IMR-90 (cell line): ENCODE measurements around the gene AKIRIN2.

Experiments used
- BHLHE40 ChIP-seq: fragments of 150-350 bp; IDR thresholded peaks from 2 replicates; pipeline ENCODE4 v1.6.1; 2016; ENCODE audit warnings: mild to moderate bottlenecking, low read depth, low read length
- CTCF ChIP-seq: conservative IDR thresholded peaks from 2 replicates; pipeline ENCODE4 v1.5.1; 2012; ENCODE audit warnings: mild to moderate bottlenecking, low read depth, low read length, improper control_type of control experiment
- FOS ChIP-seq: fragments of 150-350 bp; IDR thresholded peaks from 2 replicates; pipeline ENCODE4 v1.6.1; 2016; ENCODE audit warnings: low read depth, low read length
- MAFK ChIP-seq: IDR thresholded peaks from 2 replicates; pipeline ENCODE4 v1.6.1; 2012; ENCODE audit warnings: low read depth, low read length, improper control_type of control experiment
- MXI1 ChIP-seq: IDR thresholded peaks from 2 replicates; pipeline ENCODE4 v1.6.1; 2012; ENCODE audit warnings: low read depth, mild to moderate bottlenecking, low read length, moderate library complexity, borderline replicate concordance
- POLR2A ChIP-seq: IDR thresholded peaks from 2 replicates; pipeline ENCODE4 v1.6.1; 2012; ENCODE audit warnings: mild to moderate bottlenecking, low read depth, low read length
- SMC3 ChIP-seq: fragments of 150-350 bp; IDR thresholded peaks from 2 replicates; pipeline ENCODE4 v1.6.1; 2016; ENCODE audit warnings: low read depth, mild to moderate bottlenecking, antibody characterized with exemption, low read length, moderate library complexity

DNA sequence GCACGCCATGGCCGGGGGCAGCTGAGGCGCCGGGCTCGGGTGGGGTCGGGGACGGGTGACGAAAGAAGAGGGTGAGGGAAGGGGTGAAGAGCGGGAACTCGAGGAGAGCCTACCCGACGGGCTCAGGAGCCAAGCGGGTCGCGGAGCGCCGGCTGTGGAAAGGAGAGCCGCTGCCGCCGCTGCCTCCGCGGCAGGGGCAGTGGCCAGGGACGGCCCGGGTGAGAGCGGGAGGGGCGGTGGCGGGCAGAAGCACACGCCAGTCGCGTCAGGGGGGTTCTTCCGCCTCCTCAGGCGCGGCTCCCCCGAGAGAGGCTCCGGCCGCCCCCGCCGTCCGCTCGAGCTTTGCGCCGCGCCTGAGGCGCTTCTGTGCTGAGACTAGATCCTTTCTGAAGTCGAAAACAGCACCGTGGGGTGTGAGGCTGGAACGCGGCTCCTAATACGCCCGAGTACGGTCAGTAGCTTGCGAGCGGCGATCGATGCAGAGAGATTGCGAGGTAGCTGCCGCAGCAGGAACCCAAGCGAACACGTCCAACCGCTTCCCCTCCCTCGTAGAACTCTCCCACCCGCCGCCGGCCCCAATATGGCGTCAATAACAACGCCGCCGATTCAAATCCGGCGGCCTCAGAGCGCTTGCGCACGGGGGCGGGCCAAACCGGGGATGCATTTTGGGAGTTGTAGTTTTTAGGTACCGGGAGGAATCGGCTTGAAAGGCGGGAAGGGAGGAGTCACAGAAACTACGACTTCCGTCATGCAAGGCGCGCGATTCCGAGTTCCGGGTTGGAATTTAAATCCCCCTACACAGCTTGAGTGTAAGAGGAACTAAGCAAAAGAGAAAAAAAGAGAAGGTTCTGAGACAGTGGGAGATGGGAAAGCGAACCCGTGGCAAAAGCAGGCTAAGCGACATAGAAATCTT lies at the start of gene AKIRIN2:
- TF ChIP-seq BHLHE40 (0 out of 2 replicates have a peak, but pooled peaks have one; percentile 1), MXI1 (no peak; the same call in 1 of the 2 replicates), CTCF (no peak), POLR2A (peak; percentile 97), SMC3 (no peak), MAFK (no peak), FOS (no peak)
